HL-60 (cell line): ENCODE data around the gene IGLL5. TPM values are rescaled to one million over a fixed set of nuclear protein-coding genes. Genes with fewer than 3 reads are reported as not detected.

Experiments used
- DNase-seq, 2 experiments: peaks; one replicate each; pipeline ENCODE4 v3.0.0-alpha.2; 2010 to 2020; ENCODE audit warnings: low read depth in 1 of 2, low spot score in 1 of 2
- H3K27ac ChIP-seq: fragments of 250-450 bp; sonication (Bioruptor Pico); replicated peaks from 2 replicates; pipeline ENCODE4 v1.5.1; 2020; ENCODE audit warnings: mild to moderate bottlenecking, moderate library complexity
- H3K27me3 ChIP-seq: fragments of 250-450 bp; sonication (Bioruptor Pico); 2 replicates; pipeline ENCODE4 v1.5.1; 2021; ENCODE audit warnings: mild to moderate bottlenecking, moderate library complexity; ENCODE audit not compliant: insufficient read depth, poor library complexity, severe bottlenecking
- H3K4me3 ChIP-seq: replicated peaks from 2 replicates; pipeline ENCODE4 v1.5.1; 2011; ENCODE audit warnings: mild to moderate bottlenecking, control low read depth, low read length; ENCODE audit not compliant: insufficient read depth
- CTCF ChIP-seq: IDR thresholded peaks from one replicate; pipeline ENCODE4 v1.5.1; 2011; ENCODE audit warnings: low read length, control low read depth, inconsistent platforms; ENCODE audit not compliant: insufficient read depth
- GABPA ChIP-seq: IDR thresholded peaks from 2 replicates; pipeline ENCODE4 v1.6.1; 2012; ENCODE audit warnings: low read depth
- POLR2AphosphoS5 ChIP-seq: IDR thresholded peaks from 2 replicates; pipeline ENCODE4 v1.6.1; 2012; ENCODE audit warnings: low read depth
- REST ChIP-seq: IDR thresholded peaks from 2 replicates; pipeline ENCODE4 v1.6.1; 2012; ENCODE audit warnings: low read depth; ENCODE audit not compliant: insufficient replicate concordance
- SPI1 ChIP-seq: IDR thresholded peaks from 2 replicates; pipeline ENCODE4 v1.6.1; 2012; ENCODE audit warnings: low read depth, mild to moderate bottlenecking, borderline replicate concordance
- microRNA-seq: library from miRNA; unstranded; fragments of <30 nt; microRNA quantifications from one replicate; pipeline ENCODE4, GENCODE V29; 2018

Gene IGLL5

GRCh38 chr22:22944268-22944985 is 56.8 kb downstream of the IGLL5 start:
- Histone ChIP-seq H3K27me3 (peaks cover 10% of the 10 kb centered on the region), H3K27ac (no peak overlapping the region), H3K4me3 (no peak overlapping the region)
- no peak for TF ChIP-seq CTCF
- TF ChIP-seq REST = no peak
- TF ChIP-seq SPI1 = no peak
- no peak for TF ChIP-seq GABPA
- no peak for TF ChIP-seq POLR2AphosphoS5
- DNase-seq = no peak

- peaks cover 10% of the 10 kb centered on the region for H3K27me3 ChIP-seq
- TF ChIP-seq POLR2AphosphoS5 (no peak), REST (no peak), SPI1 (no peak), GABPA (no peak), CTCF (no peak)
- DNase-seq = no peak
- no peak overlapping the region for H3K4me3 ChIP-seq
- H3K27ac ChIP-seq = no peak overlapping the region
These were observed 57.6 kb downstream of the IGLL5 start for GRCh38 chr22:22945195-22945594.

Small RNA genes lying within 50 kb of the gene (microRNA-seq; reads per million reads assigned to microRNA genes)
- not detected for gene MIR5571
